GM18870 (cell line): ENCODE data around the gene PRM3.

Source experiments
- ATAC-seq: cut with Tn5 transposase; IDR thresholded peaks from one replicate; pipeline ENCODE4 v1.9.1; 2021; ENCODE audit warnings: moderate library complexity; ENCODE audit not compliant: unreplicated experiment

PRM3 gene

DNA sequence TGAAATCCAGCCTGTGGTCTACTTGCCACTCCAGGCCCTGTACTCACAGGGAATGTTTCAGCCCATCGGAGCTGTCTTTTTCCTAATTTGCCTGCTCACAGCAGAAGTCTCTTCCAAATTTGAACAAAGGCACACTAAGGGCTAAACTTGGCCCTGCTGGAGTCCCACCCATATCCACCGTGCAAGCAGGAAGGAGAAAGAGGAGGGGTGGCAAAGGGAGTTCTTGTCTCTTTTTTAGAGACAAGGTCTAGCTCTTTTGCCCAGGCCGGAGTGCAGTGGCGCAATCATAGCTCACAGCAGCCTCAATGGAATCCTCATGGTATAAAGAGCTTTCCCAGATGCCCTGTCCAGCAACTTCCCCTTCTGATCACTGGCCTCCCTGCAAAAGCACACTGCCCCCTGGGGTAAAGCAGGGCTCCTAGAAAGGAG is 10.4 kb upstream of the PRM3 start:
- ATAC-seq, result no peak

DNA sequence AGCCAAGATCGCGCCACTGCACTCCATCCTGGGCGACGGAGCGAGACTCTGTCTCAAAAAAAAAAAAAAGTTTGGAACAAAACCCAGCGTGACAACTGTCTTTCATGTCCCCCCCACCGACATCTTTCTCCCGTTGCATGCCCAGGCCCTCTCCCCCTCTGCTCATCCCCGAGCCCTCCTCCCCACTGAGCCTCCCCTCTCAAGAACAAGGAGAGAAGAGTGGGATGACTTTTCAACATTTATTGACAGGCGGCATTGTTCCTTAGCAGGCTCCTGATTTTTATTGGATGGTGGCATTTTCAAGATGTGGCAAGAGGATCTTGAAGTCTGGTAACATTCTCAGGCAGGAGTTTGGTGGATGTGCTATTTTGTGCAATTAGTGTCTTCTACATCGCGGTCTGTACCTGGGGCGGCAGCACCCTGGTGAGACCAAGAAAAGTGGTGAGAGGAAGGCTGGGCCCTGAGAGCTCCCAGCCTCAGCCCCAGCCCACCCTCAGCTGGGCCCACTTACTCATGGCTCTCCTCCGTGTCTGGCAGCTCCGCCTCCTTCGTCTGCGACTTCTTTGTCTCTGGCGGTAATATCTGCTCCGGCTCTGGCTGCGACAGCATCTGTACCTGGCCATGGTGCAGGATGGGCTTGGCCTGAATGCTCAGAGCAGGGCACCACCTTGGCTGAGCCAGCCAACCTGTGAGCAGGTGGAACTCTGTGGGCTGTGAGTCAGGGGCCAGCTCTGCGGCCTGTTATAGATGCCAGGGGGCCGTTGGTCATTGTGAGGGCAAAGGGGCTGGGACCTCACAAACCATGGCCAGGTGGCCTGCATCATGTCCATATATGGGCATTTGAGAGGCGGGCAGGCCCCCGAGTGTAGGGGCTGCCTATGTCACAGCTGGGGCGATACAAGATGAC is 7.4 kb upstream of the PRM3 start, which contains the start of gene PRM1:
TSS of gene PRM1 (minus strand) at position 715 of the 907 bp plus-strand sequence. CDS start at position 623, 92 bp downstream.
- ATAC-seq, result no peak

DNA sequence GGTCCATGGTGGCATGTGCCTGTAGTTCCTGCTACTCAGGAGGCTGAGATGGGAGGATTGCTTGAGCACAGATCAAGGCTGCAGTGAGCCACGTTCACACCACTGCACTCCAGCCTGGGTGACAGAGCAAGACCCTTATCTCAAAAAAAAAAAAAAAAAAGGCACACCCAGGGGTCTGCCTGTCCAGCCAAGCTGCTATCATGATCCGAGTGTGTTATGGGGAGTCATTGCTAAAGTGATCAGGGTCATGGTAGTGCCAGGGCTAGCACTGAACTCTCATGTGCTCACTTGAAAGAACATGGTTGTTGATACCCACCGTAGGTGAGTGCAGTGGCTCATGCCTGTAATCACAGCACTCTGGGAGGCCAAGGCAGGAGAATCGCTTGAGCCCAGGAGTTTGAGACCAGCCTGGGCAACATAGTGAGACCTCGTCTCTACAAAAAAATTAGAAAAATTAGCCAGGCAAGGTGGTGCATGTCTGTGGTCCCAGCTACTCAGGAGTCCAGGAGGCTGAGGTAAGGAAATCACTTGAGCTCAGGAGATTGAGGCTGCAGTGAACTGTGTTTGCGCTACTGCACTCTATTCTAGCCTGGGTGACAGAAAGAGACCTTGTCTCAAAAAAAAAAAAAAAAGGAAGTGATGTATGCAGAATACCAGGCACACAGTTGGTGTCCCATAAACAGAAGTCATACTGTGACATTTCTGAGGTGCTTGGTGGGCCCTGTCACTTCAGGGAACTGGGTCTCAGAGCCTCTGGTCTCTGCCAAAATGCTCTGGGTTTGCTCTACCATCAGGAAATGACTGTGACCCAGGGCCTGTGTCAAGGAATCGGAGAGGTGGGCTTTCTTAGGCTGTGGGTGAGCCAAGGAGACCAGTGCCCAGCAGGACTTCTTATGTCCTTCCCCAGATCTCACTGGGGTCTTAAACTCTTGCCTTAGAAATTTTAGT is 5.5 kb upstream of the PRM3 start:
- no peak for ATAC-seq

DNA sequence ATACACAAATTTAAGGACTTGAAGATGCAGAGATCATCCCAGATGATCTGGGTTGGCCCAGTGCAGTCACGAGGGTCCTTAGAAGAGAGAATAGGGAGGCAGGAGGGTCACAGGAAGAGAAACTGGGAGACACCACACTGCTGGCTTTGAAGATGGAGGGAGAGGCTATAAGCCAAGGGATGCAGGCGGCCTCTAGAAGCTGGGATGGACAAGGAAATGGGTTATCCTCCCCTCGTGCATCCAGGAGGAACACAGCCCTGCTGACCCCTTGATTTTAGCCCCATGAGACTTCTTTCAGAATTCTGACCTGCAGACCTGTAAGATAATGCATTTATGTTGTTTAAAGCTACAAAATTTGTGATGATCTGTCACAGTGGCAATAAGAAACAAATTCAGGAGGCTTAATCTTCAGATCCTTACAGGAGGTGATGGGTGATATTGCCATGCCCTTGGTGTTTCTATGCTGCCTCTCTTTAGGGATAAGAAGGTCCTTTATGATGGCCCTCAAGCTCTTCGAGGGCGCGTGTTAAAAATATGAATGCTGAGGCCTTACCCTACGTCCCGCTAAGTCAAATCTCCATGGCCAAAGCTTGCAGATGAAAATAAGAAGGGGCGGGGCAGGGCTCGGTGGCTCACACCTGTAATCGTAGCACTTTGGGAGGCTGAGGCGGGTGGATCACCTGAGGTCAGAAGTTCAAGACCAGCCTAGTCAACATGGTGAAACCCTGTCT is 4.3 kb upstream of the PRM3 start:
- ATAC-seq, result no peak

DNA sequence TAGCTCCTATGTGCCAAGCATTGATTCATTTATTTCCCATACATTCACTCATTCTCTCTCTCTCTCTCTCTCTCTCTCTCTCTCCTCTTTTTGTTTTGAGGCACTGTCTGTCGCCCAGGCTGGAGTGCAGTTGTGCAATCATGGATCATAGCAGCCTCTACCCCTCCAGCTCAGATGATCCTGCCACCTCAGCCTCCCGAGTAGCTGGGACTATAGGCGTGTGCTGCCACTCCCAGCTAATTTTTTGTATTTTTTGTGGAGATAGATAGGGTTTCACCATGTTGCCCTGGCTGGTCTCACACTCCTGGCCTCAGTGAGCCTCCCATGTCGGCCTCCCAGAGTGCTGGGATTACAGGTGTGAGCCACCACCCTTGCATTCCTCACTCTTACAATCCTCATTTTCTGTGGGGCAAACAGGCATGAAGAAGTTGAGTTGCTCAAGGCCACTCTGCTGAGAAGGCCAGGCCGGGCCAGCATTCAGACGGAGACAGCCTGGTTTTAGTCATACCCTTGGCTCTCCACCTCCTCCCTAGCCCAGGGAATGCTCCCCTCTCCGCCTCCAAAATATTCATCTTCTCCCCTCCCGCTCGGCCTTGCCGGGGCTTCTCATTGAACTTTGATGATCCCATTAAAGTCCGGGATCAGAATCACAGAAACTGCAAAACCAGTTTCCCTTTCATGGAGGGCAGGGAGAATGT is 3.6 kb upstream of the PRM3 start:
- ATAC-seq, result no peak

DNA sequence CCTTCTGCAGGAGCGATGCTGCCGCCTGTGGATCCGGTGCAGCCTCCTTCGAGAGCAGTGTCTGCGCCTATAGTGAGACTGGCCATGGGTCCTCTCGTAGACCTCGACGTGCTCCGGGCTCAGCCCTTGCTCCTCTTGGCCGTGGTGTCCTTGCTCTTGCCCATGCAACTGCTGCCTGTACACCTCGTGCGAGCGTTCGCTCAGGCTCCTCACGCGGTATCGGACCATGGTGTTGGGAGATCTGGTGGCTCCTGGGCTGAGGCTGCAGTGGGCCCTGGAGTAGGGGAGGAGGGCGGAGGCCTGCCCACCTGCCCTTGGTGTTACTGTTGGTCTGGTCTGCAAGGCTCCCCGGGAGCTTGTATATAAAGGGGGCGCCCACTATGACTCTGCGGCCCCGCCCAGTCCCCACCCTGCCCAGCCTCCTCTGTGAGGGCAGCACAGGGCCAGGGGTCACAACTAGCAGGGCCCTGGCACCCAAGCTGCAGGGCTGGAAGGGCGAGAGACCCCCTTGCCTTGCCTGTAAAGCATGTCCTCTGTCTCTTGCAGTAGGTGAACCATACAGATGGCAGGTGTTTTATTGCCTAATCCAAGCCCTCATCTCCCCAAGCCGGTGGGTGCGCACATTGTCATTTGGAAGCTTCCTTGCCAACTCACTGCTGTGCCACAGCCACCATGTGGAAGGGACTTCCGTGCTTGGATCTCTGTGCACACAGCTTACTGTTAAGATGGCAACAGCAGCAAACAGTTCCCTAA is 2.9 kb upstream of the PRM3 start, which contains the start of gene PRM2:
TSS of gene PRM2 (minus strand) at position 338 of the 753 bp plus-strand sequence. CDS start at position 228, 110 bp downstream.
- no peak for ATAC-seq

DNA sequence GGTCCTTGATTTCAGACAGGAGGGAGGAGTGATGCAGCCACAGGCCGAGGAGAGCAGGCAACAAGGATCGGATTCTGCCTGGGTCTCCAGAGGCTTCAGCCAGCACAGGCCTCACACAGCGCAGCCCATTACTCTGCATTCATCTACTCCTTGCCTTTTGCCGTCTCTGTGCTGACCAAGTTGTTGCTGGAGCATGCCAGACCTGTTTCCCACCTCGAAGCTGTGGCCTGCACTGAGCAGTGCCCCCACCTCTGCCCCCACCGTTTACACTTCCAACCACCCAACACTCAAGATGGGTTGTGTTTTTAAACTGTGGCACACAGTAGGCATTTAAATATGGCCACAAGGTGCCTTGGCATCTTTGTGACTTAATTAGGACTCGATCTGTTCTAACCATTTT is 1.5 kb upstream of the PRM3 start:
- ATAC-seq, result no peak

DNA sequence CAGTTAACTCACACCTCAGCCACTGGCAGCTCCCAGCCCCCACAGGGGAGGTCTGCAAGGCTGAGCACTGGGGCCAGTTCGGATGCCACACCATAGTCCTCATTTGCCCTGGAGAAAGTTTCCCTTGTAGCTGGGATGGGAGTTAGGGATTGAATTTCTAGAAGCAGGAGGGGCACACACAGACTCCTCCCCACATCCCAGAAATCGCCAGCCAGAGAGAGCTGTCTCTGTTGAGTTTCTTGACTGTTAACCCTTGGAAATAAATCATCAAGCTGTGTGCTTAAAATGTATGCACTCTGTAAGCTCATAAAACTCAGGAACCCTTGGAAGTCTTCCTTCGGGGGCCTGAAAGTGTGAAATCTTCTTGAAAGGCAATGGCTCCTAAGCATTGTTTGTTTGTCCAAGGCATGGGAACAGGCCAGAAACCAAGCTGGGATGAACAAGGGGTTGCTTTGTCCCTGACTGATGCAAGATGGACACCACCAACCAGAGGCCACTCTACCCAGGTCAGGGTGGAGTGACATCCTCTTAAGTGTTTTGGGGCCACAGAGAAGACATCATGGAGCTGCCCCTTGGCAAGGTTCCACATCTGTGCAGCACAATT is 394 bp upstream of the PRM3 start:
- ATAC-seq, result no peak

DNA sequence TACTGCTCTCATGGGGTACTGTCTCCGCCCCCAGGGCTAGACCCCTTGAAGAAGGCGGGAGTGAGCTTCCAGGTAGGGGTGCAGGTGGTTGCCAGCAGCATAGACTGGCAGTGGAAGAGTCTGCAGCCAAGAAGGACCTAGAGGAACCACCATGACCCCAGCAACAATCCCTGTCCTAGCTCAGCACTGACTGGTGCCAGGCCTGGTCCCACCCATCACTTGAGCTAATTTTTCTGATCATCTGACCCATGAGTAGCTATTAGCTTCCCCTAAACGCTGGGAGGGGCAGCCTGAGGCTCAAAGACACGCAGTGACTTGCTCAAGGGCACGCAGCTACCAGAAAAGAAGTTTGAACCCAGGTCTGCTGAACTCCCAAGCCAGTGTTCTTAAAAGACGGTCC is 945 bp downstream of the PRM3 start:
- ATAC-seq, result no peak

DNA sequence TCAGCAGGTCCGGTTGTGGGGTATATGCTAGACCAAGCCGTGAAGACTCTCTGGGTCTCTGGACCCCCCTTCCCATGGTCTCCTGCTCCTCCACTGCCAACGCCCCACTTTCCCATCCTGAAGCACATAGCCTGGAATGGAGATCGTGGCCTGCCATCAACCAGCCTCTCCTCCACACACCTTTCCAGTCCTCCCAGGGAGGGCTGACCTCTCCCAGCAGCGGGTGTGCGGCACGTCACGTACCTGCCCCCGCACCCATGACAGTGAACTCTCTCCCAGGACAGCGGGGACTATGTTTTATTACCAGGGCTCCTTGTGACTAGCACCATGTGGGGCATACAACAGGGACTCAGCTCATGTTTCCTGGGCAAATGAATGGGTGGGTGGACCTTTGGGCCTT is 1.8 kb downstream of the PRM3 start:
- no peak for ATAC-seq

DNA sequence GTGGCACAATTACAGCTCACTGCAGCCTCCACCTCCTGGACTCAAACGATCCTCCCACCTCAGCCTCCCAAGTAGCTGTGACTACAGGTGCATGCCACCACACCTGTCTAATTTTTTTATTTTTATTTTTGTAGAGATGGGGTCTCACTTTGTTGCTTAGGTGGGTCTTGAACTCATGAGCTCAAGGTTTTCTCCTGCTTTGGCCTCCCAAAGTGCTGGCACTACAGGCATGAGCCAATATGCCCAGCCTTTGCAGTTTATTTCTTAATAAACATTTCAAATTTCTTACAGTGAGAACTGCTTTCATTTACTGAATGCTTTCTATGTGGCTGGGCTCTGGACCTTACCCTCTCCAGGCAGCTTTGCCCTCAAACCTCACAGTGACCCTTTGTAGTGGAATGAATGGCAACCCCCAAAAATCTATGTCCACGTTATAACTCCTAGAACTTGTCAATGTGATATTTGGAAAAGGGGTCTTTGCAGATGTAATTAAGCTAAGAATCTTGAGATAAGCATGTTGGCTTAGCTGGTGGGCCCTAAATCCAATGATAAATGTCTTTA is 2.7 kb downstream of the PRM3 start:
- no peak for ATAC-seq

DNA sequence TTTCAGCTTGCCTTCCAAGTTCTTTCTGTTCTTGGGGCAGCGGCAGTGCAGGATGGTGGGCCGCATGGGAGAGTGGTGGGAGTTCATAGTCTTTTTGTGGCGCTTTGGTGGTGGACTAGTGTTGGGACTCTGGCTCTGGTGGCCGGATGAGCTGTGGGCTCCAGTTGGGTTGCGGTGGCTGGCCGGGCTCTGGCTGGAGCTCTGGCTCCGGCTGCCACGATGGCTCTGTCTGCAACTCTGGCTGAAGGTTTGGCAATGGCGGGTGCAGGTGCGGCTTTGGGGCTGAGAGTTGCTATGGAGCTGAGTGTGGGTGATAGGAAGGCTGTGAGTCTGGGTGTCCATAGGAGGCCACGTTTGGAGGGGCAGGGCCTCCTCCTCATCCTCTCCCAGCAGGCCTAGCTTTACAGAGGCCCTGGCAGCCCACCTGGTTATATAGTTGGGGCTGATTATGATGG is 4.5 kb downstream of the PRM3 start, which contains the start of gene TNP2:
TSS of gene TNP2 (minus strand) at position 405 of the 455 bp plus-strand sequence. CDS start at position 342, 63 bp downstream.
- no peak for ATAC-seq

DNA sequence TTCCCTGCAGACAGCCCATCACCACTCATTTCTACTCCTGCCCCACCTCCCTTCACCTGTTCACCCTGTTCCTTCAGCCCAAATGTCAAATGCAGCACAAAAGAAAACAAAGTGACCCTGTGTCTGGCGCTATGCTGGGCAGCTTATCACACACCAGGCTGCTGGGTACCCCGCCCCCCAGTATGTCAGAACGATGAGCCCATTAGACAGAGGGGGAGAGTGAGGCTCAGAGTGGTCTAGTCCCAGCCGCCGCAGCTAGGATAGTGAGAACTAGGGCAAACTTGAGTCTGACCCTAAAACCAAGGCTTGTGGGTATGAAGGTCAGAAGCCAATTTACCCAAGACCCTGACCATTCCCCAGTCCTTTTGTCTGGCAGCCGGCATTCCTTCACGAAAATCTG is 8.3 kb downstream of the PRM3 start:
- no peak for ATAC-seq

DNA sequence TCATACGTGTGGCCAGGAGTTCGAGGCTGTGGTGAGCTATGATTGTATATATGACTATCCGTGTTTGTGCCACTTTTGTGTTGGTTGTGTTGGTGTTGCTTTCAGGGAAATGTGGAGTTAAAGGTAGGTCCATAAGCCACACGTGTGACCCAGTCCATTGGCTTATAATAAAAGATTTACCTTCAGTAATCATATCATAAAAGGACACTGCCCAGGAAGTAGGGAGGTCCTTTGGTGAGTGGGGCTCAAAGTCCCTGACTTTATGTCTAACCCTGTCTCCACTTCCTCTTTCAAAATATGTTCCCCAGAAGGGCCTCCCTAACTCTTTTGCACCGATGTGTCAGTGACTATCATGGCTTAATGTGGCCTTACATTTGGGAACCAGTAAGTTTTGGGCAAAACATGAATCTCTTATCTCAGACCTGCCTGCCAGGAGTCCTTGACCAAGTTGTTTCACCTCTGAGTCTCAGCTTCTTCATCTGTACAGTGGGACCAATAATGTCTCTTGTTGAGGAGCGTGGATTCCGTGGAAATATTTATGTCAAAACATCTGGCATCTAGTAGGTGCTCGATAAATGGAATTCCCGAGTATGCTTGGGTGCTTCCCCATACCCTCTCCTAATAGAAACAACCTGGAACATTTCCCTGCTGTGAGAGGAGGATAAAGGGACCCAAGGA is 9.1 kb downstream of the PRM3 start:
- ATAC-seq, result no peak

DNA sequence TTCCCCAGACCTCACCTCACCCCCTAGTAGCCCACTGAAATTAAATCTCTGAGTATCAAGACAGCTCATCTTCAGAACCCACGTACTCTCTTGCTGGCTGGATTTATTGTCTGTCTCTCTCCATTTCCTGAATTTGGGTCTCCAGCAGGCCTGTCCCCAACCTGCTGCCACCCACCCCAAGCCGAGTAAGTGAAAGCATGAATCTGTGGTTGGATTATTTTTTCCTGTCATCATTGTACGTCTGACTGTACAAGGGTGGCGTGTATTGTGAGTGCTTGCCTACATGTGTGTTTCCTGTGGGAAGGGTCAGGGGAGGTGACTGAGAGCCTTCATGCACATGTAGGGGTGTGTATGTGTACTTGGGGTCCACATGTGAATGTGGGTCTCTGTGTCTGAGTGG is 9.7 kb downstream of the PRM3 start:
- no peak for ATAC-seq

DNA sequence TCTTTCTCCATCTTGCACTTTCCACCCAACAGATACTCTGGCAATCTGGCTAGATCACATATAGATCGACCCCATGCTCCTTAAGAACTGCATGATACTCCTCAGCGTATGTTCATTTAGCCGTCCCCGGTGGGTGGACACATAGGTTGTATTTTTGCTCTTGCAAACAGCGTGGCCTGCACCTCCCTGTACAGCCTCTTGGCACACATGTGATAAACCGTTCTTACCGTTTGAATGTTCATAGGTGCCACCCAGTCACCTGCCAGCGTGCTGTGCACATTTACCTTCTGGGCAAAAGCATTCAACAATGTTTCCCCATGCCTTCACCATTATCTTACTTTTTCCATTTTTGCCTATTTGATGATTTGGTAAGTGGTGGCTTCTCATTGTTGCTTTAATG is 10.5 kb downstream of the PRM3 start:
- ATAC-seq, result no peak

DNA sequence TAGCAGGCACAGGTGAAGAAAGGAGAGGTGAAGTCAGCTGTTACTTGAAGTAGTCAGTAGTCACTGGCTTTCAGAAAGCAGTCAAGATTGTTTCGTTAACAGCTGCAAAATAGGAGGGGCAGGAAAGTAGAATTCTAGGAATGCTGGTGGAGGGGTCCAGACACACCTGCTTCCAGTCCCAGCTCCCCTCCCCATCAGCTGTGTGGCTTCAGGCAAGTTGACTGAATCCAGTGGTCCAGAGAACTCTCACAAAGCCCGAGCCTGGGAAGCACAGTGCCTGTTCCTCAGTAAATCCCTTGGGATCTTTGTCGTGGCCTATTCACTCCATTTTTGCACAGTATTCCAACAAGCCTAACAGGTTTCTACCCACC is 12.8 kb downstream of the PRM3 start:
- ATAC-seq, result no peak
